Effector CD4-positive, alpha-beta T cell (primary cell): ENCODE measurements around the gene TPSAB1.
"Not testable (repeated sequence)": the region's sequence is repeated elsewhere in the genome, so short reads cannot be mapped to it uniquely, and the experiment has no call there.

ENCODE experiments used
- DNase-seq: peaks from one replicate; pipeline ENCODE4 v3.0.0-alpha.2; 2020

The TPSAB1 gene

GRCh38 chr16:1271724-1272413 is 31.4 kb downstream of the TPSAB1 start:
- not testable (repeated sequence) for DNase-seq

GRCh38 chr16:1272453-1273198 is 32.1 kb downstream of the TPSAB1 start:
- DNase-seq, result no peak

GRCh38 chr16:1273816-1274215 is 33.3 kb downstream of the TPSAB1 start:
- DNase-seq, result no peak

GRCh38 chr16:1274767-1275166 is 34.3 kb downstream of the TPSAB1 start:
- no peak for DNase-seq

- DNase-seq, result no peak
Measured at GRCh38 chr16:1275791-1276579, 35.5 kb downstream of the TPSAB1 start.

- no peak for DNase-seq
Measured at GRCh38 chr16:1276580-1276878, 36.0 kb downstream of the TPSAB1 start.

GRCh38 chr16:1277151-1277598 is 36.7 kb downstream of the TPSAB1 start:
- DNase-seq, result no peak

- DNase-seq, result no peak
Measured at GRCh38 chr16:1277617-1278282, 37.2 kb downstream of the TPSAB1 start.

- DNase-seq, result no peak
Measured at GRCh38 chr16:1278477-1278876, 38.0 kb downstream of the TPSAB1 start.

GRCh38 chr16:1279081-1279944 is 38.8 kb downstream of the TPSAB1 start:
- DNase-seq, result no peak

- no peak for DNase-seq
Measured at GRCh38 chr16:1279945-1280589, 39.6 kb downstream of the TPSAB1 start.

GRCh38 chr16:1280783-1281182 is 40.3 kb downstream of the TPSAB1 start:
- DNase-seq, result no peak

GRCh38 chr16:1281517-1281916 is 41.0 kb downstream of the TPSAB1 start:
- no peak for DNase-seq

- no peak for DNase-seq
Measured at GRCh38 chr16:1282324-1282973, 41.9 kb downstream of the TPSAB1 start.

GRCh38 chr16:1283296-1283695 is 42.8 kb downstream of the TPSAB1 start:
- no peak for DNase-seq

GRCh38 chr16:1283996-1284616 is 43.6 kb downstream of the TPSAB1 start:
- DNase-seq, result no peak

- no peak for DNase-seq
Measured at GRCh38 chr16:1285669-1286512, 45.4 kb downstream of the TPSAB1 start.

GRCh38 chr16:1286513-1287094 is 46.1 kb downstream of the TPSAB1 start:
- DNase-seq, result no peak

- DNase-seq, result no peak
Measured at GRCh38 chr16:1287982-1288670, 47.6 kb downstream of the TPSAB1 start.
